GM21528 (cell line): ENCODE data around the gene MPP1.

Experiments
- ATAC-seq: cut with Tn5 transposase; IDR thresholded peaks from one replicate; pipeline ENCODE4 v1.9.1; 2021; ENCODE audit warnings: mild to moderate bottlenecking, moderate library complexity; ENCODE audit not compliant: unreplicated experiment, low FRiP score

Gene MPP1

GRCh38 chrX:154734061-154734781 lies 71.1 kb downstream of the MPP1 start:
- no peak for ATAC-seq

- no peak for ATAC-seq
Measured at GRCh38 chrX:154733066-154733425, 72.2 kb downstream of the MPP1 start.

GRCh38 chrX:154732421-154733065 lies 72.7 kb downstream of the MPP1 start:
- ATAC-seq: no peak

DNA sequence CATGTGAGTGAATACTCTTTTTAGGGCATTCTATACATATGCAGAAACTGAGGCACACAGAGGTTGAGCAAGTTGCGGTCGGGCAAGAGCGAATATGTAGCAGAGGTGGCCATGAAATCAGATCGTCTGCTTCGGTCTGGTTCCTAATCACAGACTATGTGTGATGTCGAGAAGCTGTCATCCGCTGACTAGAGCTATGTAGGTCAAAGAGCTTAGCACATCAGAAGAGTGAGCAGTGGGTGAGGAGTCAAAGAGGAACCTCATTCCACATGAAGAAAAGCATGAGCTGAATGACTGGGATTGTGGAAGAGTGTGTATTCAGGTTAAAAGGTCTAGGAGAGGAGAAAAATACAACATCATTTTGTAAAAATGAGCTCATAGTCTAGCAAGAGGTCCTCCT lies 73.4 kb downstream of the MPP1 start:
- no peak for ATAC-seq

DNA sequence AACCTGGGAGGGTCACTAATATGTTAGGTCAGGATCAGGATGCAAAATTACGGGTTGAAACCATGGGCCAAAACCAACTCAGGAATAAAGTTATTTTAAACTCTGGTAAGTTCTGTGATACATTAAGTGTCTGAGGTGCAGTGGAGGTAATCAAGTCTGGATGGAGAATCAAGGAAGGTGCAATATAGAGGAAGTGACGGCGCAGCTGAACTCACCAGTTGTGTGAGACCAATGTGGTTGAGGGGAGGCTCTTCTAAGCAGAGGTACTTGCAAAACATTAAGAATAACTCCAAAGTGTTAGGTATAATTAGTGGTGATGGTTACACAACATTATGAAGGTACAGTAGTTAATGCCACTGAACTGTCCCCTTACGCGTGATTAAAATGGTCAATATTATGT lies 74.1 kb downstream of the MPP1 start:
- ATAC-seq: no peak

GRCh38 chrX:154730253-154730891 lies 74.9 kb downstream of the MPP1 start:
- no peak for ATAC-seq

- ATAC-seq: no peak
Measured at GRCh38 chrX:154729439-154729838, 75.8 kb downstream of the MPP1 start.
